Measurements from ENCODE around the gene NEMP1.
A peak's percentile ranks its signal among the peaks of the same experiment; 100 is the strongest.
"Not testable (repeated sequence)": the region's sequence is repeated elsewhere in the genome, so short reads cannot be mapped to it uniquely, and the experiment has no call there.

NEMP1 gene, protein sequence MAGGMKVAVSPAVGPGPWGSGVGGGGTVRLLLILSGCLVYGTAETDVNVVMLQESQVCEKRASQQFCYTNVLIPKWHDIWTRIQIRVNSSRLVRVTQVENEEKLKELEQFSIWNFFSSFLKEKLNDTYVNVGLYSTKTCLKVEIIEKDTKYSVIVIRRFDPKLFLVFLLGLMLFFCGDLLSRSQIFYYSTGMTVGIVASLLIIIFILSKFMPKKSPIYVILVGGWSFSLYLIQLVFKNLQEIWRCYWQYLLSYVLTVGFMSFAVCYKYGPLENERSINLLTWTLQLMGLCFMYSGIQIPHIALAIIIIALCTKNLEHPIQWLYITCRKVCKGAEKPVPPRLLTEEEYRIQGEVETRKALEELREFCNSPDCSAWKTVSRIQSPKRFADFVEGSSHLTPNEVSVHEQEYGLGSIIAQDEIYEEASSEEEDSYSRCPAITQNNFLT

DNA sequence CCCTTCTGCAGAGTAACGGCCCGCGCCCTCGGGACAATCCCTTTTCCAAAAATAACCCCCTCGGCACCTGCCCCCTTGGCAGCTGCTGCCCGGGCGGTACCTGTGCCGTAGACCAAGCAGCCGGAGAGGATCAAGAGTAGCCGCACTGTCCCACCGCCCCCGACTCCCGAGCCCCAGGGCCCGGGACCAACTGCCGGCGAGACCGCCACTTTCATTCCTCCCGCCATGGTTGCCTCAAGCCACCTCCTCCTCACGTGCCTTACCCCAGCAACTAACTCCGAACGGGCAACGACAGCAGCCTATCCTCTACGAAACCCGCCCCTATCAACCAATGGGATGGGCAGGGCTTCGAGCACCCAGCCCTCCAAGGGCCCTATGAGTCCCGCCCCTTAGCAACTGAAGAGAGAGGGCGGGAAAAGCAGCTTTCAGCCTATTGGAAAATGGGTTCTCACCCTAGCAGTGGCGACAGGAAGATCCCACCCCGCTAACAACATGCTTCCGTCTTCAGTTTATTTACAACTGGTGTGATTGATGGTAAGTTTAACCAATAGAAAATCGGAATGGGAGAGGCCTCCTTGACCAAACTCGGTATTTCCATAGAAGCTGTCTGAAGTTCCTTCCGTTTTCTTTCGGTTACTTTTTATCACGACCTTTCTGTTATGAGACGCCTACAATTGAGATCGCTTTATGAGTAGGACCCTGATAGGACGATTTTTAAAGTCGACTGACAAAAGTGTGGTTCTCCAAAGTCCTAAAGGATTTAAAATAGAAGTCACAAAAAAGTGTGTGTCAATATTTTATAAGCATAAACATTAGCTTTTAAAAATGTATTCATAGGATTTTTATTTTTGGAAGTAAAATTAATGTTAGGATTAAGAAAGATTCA lies at the start of gene NEMP1:
TSS of gene NEMP1 (minus strand) at position 273 of the 886 bp plus-strand sequence. CDS start at position 227, 46 bp downstream.
- DNase-seq (ENCODE audit: low read depth in 2 of 3, low spot score in 1 of 3), result peak; percentile 92 to 95 (median 93)

DNA sequence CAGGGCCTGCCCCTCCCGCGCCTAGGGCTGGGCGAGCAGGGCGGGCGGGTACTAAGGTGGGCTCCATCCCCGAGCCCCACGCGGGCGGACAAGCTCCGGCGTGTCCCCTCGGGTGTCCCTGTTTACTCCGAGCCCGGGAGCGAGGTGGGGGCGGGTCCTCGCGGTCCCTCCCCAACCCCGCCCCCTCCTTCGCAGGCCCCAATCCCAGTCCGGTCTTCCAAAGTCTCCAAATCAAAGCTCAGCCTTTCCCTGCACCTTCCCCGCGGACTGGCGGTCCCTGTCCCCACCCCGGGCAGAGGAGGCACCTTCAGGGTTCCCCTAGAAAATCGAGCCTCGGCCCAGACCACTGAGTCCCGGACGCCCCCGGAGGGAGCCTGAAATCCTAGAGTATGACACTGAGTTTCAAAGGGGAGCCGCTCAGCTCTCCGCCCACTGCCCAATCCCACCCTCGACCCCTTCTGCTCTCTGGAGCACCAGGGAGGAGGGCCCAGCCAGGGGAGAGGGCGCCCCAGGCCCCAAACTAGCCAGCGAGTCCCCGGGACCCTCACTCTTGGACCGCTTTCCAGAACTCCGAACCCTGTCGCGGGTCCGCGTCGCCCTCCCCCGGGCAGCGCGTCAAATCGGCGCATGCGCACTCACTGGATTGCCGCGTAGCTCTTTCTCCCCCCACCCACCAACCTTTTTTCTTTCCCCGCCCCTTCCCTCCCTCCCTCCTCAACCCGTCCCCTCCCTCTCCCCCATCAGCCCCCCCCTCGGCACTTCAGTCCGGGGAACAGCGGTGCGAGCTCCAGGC lies 49.3 kb upstream of the NEMP1 start, which contains the start of gene LRP1:
TSS of gene LRP1 (plus strand) at position 758 of the 793 bp plus-strand sequence. CDS start 482 bp downstream, outside the sequence.
- peak; percentile 38 to 68 (median 55) for DNase-seq (ENCODE audit: low read depth in 2 of 3, low spot score in 1 of 3)

DNA sequence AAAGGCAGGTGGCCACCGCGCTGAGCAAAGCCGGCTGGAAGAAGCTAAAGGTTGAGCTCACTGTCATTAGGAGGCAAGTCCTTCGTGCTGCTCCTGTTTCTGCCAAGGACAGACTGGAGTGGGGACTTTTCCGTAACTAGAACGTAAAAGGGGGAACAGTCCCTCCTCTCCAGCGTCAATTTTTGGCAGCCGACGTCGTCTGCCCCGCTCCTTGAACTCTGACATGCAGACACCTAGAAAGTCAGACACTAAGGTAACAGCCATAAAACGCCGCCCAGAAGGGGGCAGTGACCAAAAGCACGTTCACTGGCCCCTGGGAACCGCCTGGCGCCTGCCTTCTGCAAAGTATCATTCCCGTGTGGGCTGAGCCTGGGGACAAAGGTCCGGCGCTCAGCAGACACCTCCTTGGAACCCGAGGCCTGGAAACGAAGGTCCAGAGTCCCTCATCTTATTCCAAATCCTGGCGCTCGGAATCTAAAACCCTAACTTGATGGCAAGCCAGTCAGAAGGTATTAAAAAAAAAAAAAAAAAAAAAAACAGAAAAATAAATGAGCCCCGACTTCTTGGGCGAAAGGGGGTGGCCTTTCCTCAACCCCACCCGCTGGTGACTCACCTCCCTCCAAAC lies 48.6 kb upstream of the NEMP1 start:
- peak in 2 of 3 donors; percentile 17 to 24 for DNase-seq (ENCODE audit: low read depth in 2 of 3, low spot score in 1 of 3)

DNA sequence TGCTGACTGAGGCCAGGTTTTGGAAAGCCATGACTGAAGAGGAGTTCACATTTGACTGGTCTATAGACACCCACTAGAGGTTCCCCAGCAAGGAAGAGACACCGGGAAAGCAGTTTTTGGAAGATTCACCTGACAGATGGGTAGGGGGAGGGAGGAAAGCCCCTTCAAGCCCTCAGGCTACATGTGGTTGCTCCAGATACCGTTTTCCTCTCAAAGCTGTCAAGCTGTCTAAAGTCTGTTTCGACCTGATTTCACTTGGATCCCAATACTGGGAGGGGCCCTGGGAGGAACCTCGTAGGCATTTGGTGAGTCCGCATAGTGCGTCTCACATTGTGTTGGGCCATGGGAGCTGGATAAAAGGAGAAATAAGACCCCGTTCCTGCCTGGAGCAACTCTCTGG lies 48.0 kb upstream of the NEMP1 start:
- DNase-seq (ENCODE audit: low read depth in 2 of 3, low spot score in 1 of 3), result no peak

DNA sequence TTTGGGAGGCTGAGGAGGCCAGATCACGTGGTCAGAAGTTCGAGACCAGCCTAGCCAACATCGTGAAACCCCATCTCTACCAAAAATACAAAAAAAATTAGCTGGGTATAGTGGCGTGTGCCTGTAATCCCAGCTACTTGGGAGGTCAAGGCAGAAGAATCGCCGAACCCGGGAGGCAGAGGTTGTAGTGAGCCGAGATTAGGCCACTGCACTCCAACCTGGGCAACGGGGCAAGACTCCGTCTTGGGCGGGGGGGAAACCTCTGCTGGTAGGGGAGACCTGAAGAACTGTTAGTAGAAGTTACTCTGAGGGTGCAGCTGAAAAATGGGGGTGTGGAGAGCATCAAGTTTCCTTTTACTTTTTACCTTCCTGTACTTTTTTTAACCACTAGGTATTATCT lies 47.5 kb upstream of the NEMP1 start:
- DNase-seq (ENCODE audit: low read depth in 2 of 3, low spot score in 1 of 3), result no peak

DNA sequence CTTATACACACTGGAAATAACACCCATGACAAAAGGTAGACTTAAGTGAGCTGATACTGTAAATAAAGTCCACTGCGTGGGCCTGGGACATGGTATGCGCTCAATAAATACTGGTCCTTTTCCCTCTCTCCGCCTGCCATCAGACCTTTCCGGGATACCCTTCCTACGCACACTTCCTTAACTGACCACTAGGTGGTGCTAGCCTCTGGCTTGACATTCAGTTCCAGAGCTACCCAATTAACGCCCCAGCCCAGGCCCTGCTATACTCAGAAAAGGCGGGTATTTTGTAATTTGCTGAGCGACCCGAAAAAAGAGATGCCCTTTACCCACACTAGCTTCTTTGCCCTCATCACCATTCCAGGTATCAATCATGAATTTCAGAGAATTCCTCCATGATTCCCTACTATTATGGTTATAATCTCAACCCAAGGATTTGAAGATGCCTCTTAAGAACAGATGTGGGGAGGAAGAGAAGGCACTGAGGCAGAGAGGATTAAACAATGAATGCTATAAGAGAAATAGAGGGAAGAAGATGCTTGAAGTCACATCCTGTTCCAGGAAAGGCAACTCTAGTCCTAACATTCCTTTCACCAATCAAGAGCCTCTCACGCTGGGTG lies 45.8 kb upstream of the NEMP1 start:
- peak; percentile 59 to 84 (median 61) for DNase-seq (ENCODE audit: low read depth in 2 of 3, low spot score in 1 of 3)

DNA sequence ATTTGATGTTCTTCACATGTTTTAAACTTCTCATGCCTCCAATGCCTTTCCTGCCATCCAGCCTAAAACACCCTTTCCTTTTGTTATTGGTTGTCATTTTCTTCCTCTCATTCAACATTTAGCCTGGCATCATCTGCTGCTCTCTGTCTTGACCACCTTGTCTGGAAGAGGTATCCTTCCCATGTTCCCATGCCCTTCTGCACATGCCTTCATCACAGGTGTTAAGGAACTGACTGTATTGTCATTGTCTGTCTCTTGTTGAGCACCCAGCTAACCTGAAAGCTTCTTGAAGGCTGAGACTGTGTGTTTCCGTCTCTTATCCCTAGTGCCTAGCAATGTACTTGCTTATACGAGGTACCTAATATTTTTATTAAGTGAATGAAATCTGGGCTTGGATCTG lies 45.2 kb upstream of the NEMP1 start:
- no peak for DNase-seq (ENCODE audit: low read depth in 2 of 3, low spot score in 1 of 3)

DNA sequence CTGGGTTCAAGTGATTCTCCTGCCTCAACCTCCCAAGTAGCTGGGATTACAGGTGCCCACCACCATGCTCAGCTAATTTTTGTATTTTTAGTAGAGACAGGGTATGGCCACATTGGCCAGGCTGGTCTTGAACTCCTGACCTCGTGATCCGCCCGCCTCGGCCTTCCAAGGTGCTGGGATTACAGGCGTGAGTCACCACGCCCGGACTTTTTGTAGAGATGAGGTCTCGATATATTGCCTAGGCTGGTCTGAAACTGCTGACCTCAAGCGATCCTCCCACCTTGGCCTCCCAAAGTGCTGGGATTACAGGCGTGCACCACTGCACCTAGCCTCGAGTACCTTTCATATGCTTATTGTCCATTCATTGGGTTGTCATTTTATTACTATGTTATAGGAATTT lies 42.1 kb upstream of the NEMP1 start:
- not testable (repeated sequence) for DNase-seq (ENCODE audit: low read depth in 2 of 3, low spot score in 1 of 3)

DNA sequence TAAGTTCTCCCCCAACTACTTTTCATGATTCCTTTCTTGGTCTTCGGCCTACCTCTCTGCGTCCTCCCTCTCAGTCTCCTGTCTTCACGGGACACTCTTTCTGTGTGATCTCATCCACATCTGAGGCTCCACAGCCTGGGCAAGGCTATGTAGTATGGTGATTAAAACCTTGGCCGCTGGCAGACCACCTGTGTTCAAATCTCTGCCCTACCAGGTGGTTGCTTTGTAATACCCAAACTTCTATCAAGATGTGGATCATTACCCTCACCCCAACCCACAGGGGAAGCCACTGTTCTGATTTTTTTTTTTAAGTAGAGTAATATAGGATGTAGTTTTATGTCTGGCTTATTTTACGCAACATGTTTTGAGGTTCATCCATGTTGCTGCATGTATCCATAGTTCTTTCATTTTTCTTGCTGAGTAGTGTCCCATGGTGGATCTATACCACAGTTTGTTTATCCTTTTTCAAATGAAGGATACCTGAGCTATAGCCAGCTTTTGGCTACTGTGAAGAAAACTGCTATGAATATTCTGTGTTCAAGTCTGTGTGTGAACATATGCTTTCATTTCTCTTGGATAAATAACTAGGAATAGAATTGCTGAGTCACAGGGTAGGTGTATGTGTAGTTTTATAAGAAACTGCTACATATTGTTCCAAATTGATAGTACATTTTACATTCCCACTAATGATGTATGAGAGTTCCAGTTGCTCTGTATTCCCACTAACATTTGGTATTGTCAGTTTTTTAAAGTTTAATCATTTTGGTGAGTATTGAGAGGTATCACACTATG lies 40.9 kb upstream of the NEMP1 start:
- DNase-seq (ENCODE audit: low read depth in 2 of 3, low spot score in 1 of 3), result no peak

DNA sequence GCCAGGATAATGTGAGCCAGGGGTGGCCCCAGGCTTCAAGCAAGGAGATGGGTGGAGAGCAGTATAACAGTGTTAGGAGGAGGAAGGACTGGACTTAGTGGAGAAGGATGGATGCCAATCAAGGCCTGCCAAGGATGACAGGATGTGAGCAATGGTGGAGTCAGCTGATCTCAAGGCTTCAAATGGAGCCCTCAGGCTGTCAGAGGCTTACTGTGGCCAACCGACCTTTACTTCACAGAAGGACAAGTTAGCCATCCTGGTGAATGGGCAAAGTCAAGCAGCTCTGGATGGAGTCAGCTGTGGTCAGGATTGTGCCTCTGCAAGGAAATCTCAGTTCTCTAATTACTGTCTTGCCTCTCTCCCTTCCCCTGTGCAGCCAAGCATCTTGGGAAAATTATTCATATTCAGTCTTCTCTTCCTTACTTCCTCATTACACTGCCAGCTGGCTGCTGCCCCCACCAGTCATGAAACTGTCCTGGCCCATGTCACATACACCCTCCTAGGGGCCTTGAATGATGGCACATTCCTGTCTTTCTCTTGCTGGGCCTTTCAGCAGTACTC lies 40.2 kb upstream of the NEMP1 start:
- no peak for DNase-seq (ENCODE audit: low read depth in 2 of 3, low spot score in 1 of 3)

DNA sequence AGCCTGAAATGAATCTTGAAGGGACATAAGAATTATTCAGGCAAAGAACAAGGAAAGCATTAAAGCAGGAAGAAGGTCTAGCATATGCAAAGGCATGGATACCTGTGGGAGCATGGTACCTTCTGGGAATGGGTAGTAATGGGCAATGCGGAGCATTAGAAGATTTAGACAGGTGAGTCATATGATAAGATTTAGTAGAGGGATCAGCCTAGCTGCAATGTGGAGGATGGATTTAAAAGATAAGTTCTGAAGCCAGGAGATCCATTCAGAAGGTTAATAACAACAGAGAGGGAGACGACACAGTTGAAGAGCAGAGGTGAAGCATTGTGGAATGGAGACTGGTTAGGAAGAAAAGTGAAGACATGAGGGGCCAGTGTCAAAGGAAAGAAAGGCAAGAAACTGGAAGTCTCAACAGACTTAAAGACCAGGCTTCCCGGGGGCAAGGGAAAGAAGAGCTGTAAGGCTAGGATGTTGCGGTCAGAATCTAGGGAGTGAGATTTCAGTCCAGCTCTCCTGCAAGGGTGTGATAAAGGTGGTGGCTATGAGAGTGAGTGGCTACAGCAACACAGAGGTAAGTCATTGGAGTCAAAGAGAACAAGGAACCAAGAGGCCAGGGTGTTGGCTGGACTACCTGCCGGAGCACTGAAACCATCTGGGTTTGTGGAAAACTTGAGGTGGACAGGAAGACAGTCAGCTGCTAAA lies 38.1 kb upstream of the NEMP1 start:
- DNase-seq (ENCODE audit: low read depth in 2 of 3, low spot score in 1 of 3), result no peak

DNA sequence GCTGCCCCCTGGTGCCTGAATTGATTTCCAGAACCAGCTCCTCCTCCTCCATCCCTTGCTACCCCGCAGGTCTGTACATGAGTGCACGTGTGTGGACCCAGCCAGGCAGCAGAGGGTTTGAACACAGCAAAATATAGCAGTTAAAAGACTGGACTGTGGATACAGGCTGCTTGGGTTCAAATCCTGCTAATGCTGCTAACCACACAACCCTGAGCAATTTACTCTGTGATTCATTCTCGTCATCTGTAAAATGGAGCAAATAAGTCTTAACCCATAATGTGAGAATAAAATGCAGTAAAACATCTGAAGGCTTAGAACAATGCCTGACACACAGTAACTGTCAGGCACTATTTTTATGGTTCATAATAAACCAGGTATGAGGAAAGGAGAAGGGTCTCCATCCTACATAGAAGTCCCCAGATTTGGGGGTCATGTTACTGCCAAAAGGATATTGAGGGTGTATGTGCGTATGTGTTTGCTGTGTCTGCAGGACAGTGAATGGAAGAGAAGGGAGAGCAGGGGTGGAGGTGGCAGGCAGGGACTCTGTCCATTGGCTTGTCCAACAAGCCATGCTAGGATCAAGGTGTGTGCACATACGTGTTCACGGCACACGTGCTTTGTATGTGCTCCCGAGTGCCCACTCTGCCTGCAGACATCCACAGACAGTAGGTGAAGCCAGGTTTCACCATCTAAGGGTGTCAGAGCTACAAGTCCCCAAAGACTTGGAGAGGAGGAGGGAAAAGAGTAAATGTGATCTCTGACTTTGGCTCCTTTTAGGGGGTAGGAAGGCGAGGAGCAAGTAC lies 34.1 kb upstream of the NEMP1 start:
- peak in 1 of 3 donors; percentile 84 for DNase-seq (ENCODE audit: low read depth in 2 of 3, low spot score in 1 of 3)

DNA sequence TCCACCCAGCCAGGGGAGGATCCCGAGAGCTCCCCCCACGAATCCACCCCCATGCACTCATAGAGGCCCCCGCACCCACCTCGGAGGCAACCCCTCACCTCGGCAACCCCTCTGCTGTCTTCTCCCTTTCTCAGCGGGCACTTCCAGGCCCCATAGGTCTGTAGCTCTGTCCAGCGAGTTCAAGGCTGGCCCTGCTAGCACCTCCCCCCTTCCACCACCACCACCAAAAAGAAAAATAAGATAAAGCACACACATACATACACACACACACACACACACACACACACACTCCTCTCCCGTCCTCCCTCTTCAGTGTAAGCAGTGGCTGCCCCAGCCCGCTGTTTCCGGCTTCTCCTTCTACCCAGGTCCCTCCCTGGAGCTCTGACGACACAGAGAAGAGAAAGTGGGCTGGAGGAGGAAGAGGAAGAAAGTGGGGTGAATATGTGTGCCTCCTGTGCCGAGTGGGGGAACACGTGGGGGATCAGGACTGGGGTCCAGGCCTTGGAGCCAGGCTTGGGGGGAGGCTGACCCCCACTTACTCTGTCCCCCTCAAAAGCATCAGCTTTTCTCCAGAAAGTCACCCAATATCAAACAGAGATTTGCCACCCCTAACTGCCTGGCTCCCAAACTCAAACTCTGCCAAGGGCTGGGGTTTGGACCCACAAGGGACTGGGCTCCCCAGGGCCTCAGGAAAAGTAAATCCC lies 32.6 kb upstream of the NEMP1 start, which contains the start of gene STAT6:
TSS of gene STAT6 (minus strand) at position 332 of the 704 bp plus-strand sequence. CDS start 3,084 bp downstream, outside the sequence.
- DNase-seq (ENCODE audit: low read depth in 2 of 3, low spot score in 1 of 3), result peak; percentile 64 to 77 (median 74)

DNA sequence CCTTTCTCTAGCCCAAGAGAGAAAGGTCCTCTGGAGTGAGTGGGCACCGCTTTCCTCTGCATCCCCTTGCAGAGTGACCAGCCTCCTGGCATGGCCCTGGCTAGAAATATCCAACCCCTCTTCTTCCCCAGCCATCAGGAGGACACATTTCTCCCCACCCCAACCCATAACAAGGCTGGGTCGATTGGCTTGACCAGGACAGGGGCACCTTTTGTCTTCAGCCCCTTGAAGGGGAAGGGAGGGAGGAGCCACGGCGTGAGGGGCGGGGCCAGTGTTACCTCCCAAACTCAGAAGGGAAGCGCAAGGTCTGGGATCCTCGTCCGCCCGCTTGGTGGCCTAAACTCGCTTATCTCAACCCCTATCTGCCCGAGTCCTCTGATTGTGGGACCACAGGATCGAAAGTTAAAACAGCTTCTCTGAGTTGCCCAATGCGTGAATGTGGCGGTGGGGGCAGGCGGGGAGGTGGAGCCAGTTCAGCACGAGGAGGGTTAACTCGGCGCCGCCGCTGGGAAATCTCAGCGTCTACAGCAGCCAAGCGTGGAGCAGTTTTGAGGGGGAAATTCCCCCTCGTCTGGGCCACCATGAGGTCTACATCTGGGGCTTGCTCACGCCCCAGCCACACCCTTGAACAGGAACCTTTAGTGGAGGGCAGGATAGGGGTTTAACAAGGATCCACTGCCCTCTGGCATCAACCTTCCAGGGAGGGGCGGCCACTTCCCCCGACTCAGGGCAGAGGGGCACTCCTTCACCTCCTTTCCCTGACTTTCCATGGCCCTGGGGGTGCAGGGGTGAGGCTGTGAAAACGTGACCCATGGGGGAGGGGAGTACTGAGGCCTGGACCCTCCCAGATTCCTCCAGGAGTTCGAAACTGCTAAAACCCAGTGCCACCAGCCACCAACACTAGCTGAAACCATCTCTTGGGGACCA lies 31.8 kb upstream of the NEMP1 start:
- DNase-seq (ENCODE audit: low read depth in 2 of 3, low spot score in 1 of 3), result peak; percentile 56 to 78 (median 69)

DNA sequence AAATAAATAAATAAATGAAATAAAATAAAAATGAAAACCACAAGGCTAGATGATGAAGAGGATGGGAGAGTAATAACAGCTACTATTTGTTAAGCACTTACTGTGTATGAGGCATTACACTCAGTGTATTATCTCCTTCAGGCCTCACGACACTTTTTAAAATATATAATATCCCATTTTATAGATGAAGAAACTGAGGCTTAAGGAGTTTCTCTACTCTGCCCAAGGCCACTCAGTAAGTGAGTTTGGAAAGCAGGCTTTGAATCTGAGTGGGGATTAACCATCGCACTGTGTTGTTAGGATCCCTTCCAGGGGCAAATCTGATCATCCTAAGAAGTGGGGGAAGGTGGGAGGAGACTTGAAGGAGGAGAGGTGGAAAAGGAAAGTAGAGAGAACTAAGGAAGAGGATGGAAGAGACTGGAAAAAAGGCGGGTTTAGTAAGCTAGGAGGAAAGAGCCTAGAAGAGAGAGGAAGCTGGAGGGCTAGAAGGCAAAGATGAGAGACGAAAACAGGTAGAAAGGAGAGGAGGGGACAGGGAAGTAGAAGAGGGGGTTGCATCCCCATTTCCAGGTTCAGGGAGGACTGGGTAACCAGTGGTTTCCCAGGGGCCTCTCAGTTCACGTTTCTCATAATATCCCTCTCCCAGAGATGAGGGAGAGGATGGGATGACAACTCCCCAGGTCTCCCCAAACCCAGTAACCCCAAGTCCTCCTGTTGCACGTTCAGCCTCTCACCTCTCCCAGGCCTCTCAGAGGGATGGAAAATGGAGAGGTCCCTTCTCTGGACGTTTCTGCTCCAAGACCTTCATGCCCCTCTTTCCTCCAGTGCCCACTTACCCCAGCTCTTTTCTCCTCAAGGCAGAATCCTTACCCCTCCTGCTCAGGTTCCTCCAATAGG lies 30.9 kb upstream of the NEMP1 start:
- DNase-seq (ENCODE audit: low read depth in 2 of 3, low spot score in 1 of 3), result no peak

All from stimulated activated CD4-positive, alpha-beta T cell treated with anti-CD3 and anti-CD28 coated beads, Interleukin-12 subunit alpha, Interleukin-12 subunit beta, amount 100 ng/mL, for 48 hours (primary cell).